ENCODE measurements around the gene BIK. TPM values are rescaled to one million over a fixed set of nuclear protein-coding genes. Genes with fewer than 3 reads are reported as not detected.
A peak's percentile ranks its signal among the peaks of the same experiment; 100 is the strongest.

BIK gene
- total RNA-seq, 4 donors from 2014 or later = 7.4 to 16.5 (median 15.6) TPM; not detected in 1

DNA sequence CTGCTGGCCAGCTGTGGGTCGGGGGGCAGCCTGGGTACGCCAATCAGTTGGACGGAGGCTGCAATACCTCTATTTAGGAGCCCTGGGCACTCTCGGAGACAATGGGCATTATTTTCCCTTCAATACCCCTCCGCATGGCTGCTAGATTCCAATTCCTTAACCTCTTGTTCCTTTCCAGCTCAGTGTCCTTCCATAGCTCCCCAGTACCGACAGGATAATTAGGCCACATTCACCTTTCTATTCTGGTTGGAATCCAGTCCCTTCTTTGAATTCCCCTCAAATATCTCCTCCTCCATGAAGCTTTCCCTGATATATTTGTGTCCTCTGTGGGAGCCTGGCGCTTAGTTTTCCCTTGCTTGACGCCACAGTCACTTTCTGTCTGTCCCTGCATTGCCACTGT, 4.2 kb upstream of the BIK start:
- Histone ChIP-seq H3K4me3 (no peak overlapping the region), H3K27ac (no peak overlapping the region), H3K27me3 (no peaks in the 10 kb centered on the region), H3K4me1 (peaks cover 0 to 26% (median 7%) of the 10 kb centered on the region in 4 donors), H3K36me3 (no peaks in the 10 kb centered on the region), H3K9me3 (no peaks in the 10 kb centered on the region)
- TF ChIP-seq POLR2A (IDR thresholded peaks at IDR 0.05) = no peak
- TF ChIP-seq, protein P1, sequence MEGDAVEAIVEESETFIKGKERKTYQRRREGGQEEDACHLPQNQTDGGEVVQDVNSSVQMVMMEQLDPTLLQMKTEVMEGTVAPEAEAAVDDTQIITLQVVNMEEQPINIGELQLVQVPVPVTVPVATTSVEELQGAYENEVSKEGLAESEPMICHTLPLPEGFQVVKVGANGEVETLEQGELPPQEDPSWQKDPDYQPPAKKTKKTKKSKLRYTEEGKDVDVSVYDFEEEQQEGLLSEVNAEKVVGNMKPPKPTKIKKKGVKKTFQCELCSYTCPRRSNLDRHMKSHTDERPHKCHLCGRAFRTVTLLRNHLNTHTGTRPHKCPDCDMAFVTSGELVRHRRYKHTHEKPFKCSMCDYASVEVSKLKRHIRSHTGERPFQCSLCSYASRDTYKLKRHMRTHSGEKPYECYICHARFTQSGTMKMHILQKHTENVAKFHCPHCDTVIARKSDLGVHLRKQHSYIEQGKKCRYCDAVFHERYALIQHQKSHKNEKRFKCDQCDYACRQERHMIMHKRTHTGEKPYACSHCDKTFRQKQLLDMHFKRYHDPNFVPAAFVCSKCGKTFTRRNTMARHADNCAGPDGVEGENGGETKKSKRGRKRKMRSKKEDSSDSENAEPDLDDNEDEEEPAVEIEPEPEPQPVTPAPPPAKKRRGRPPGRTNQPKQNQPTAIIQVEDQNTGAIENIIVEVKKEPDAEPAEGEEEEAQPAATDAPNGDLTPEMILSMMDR (IDR thresholded peaks at IDR 0.05) = no peak
- no peak for DNase-seq

DNA sequence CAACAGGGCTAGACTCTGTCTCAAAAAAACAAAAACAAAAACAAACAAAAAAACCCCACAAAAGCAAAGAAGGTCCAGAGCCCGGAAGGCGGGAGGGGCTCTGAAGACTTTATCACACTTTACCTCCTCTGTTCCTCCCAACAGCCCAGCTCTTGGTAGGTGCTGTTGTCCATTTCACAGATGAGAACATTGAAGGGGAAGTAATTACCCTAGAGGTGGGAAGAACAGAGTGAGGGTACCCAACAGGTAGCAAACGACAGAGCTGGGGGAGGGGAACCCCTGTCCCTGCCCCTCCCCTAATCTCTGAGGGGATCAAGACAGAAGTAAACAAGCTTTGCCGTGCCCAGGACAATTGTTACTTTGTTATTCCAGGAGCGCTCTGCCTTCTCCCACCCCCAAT, 1.0 kb upstream of the BIK start:
- Histone ChIP-seq H3K27me3 (no peaks in the 10 kb centered on the region), H3K4me3 (no peak overlapping the region), H3K9me3 (no peaks in the 10 kb centered on the region), H3K4me1 (peaks cover 0 to 20% (median 8%) of the 10 kb centered on the region in 4 donors), H3K27ac (no peak overlapping the region), H3K36me3 (no peaks in the 10 kb centered on the region)
- DNase-seq = no peak
- TF ChIP-seq POLR2A (IDR thresholded peaks at IDR 0.05) = no peak
- TF ChIP-seq, protein P1 (IDR thresholded peaks at IDR 0.05) = no peak

DNA sequence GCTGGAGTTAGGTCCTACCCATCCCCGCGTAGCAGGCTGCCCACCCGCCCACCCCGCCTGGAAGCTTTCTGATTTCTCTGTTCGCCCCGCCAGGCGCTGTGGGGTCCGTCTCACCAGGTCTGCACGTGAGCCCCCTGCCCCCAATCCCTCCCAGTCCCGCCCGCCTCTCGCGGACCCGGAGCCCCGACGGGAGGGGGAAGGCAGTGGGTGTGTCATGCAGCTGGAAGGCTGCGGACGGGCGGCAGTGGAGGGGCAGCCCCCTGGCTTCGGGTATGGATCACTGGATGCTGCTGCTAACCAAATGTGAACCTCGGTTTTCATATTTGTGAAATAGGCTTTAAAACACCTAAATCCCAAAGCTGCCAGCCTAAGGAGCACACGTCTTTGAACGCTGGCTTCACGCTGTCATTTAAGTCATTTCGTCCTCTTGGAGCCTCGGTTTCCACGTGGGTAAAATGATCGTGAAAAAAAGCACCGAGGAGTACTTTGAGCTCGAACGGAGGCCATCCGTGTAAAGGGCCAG, 568 bp upstream of the BIK start:
- H3K27ac ChIP-seq = peak overlapping the region in 1 of 4 donors; percentile 57
- TF ChIP-seq, protein P1 (IDR thresholded peaks at IDR 0.05) = no peak
- TF ChIP-seq POLR2A (IDR thresholded peaks at IDR 0.05) = no peak
- no peaks in the 10 kb centered on the region for H3K9me3 ChIP-seq
- H3K4me3 ChIP-seq = peak overlapping the region; percentile 39 to 85 (median 68)
- H3K27me3 ChIP-seq = no peaks in the 10 kb centered on the region
- no peaks in the 10 kb centered on the region for H3K36me3 ChIP-seq
- no peak for DNase-seq
- H3K4me1 ChIP-seq = peaks cover 0 to 20% (median 6%) of the 10 kb centered on the region in 4 donors

DNA sequence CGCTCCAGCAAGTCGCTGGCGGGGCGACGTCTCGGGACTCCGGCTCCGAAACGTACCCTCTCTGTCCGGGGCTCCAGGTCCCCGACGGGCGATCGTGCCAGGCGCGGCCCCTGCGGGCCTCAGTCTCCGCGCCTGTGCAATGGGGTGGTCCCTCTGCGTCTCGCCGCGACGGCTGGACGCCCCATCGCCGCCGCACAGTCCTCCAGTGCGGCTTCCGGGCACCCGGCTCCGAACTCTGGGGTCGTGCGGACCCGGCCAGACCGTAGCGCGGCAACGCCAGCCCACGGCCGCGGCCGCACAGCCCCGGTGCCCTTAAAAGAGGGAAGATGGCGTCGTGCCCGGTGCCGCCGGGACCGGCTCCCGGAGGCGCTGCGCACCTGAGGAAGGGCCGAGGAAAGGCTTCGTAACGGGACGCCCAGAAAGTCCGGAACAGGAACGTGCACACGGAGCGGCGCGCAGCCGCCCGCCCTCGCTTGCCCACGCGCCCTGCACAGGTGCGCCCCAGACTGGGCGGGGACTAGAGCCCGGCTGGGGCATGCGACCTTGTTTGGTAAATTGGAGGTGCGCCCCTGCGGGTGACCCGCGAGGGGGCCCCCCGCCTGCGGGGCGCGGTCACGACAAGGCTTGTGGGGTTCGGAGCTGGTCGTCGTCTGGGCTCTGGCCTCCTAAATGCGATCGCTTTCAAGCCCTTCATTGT, 525 bp downstream of the BIK start:
- no peaks in the 10 kb centered on the region for H3K9me3 ChIP-seq
- peak; percentile 44 to 78 (median 72) for DNase-seq
- H3K4me1 ChIP-seq = peaks cover 0 to 20% (median 8%) of the 10 kb centered on the region in 4 donors
- peak overlapping the region in 3 of 4 donors; percentile 6 to 57 (median 10) for H3K27ac ChIP-seq
- no peaks in the 10 kb centered on the region for H3K27me3 ChIP-seq
- H3K36me3 ChIP-seq = no peaks in the 10 kb centered on the region
- no peak for TF ChIP-seq POLR2A (IDR thresholded peaks at IDR 0.05)
- TF ChIP-seq, protein P1 (IDR thresholded peaks at IDR 0.05) = no peak
- peak overlapping the region; percentile 39 to 85 (median 68) for H3K4me3 ChIP-seq

DNA sequence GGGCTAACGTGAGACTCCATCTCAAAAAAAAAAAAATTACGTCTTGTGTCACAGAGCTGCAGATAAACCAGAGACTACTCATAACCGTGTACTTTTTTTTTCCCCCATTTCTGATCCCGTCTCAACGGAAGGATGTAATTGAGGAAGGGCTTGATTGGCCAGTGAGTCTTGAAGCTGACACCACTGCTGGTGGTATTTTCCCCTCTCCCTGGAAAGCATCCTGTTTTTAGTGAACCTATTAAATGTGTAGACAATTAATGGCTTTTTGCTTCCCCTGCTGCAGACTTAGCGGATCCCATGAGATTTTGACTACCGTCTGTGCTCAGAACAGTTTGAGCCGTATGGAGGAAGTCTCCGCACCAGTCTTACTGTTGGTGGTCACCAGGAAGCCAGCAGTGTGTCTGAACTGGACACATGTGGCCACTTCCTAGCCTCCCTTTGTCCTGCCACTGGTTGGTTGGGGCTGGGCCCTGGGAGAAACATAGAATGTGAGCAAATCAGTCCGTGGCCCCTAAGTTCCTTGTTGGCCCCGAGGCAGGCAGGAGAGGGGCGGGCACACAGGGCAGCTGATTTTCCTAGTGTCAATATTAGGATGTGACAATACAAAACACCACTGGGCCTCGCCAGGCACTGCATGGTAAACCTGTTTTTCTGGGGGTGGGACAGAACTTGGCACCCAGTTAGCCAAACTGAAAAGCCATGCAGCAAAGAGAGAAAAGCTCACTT, 3.1 kb downstream of the BIK start:
- DNase-seq = no peak
- no peak for TF ChIP-seq POLR2A (IDR thresholded peaks at IDR 0.05)
- TF ChIP-seq, protein P1 (IDR thresholded peaks at IDR 0.05) = no peak
- Histone ChIP-seq H3K27me3 (no peaks in the 10 kb centered on the region), H3K9me3 (no peaks in the 10 kb centered on the region), H3K4me3 (no peak overlapping the region), H3K4me1 (peaks cover 0 to 29% (median 14%) of the 10 kb centered on the region in 4 donors), H3K36me3 (no peaks in the 10 kb centered on the region), H3K27ac (no peak overlapping the region)
